ENCODE measurements around the gene HEYL.

HEYL gene

DNA sequence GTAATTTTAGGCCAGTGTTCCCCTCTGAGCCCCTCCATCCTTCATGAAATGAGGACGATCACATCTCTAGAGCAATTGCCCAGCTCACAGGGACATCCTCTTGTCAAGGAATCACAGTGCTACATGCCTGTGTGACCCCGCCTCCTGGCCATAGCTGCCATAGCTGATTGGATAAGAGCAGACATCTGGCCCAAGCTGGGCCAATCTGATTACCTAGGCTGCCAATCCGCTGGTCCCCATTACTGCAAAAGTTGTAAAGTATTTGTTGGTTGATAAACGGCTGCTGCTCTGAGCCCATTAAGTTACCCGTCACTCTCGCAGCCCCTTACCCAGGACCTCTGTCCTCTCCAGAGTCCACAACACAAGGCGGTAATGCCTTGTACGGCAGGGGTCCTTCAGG is 24.1 kb upstream of the HEYL start:
- DNase-seq = no peak

DNA sequence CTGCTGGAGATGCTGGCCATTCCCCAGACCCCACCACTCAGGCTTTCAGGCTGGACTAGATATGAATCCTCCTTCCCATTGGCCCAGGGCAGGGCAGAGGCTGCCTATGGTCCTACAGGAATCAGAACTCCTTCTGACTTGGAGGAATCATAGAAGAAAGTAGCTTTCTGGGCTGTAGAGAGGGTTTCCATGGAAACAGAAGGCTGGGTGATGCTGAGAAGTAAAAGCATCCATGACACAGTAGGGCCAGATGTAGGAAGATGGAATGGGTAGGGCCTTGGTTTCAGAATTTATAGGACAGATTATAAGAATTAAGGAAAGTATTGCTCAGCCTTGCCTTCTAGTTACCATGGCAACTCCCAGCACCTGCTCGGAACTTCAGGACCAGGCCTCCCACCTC is 23.4 kb upstream of the HEYL start:
- no peak for DNase-seq

DNA sequence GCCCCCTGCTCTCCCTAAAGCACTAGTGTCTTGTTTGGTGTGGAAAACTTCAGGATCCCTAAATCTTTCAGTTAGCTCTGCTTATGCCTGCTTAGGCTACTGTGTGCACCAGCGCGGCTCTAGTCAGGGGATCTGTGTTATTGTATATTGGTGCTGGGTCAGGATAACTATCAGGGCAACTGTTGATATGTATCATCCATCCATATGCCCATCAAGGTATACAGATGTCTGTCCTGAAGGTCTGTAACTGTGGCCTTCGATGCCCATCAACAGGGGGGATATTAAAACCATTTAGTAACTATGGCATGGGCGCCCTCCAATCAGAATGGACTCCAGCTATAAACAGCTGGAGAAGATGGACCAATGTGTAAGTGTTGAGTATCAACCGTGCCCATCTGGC is 20.1 kb upstream of the HEYL start:
- no peak for DNase-seq

DNA sequence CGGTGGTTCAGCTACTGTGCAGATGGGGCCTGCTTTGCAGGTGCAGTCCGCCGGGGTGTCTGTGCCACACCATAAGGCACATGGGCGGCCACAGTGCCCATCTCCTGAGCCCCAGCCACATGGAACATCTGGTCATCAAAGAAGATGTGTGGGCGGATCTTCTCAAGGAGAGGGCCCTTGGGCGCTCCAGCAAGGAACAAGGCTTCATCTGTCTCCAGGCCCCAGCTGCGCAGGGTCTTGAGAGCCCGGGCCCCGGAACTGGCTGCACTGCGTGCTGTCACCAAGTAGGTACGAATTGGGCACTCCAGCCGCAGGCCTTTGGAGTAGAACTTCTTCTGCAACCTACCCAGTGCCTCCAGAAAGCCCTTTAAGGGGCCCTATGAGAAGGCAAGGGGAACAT is 19.7 kb upstream of the HEYL start:
- no peak for DNase-seq

DNA sequence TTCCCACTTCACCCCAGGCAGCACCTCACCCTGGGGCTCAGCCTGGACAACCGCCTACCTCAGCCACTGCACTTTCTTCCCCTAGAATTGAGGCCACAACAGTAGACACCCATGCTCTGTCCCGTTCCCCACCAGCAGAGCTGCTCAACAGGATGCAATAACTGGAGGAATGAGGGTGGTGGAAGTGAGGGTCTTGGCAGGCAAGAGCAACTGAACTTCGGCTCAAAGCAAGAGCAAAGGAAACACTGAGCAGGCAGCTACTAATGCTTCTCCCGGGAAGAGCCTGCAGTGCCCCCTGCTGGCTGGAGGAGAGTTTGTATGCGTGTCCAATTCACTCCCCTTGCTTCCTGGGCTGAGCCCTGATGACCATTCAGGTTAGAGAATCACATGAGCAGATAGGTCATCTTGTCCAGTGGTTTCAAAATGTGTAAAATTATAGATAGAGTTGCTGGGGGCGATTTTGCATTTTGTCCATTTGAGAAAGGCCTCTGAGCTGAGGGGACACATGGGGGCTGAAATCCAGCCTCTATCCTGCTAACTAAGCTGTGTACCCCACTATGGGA is 18.6 kb upstream of the HEYL start:
- DNase-seq = peak; percentile 67

DNA sequence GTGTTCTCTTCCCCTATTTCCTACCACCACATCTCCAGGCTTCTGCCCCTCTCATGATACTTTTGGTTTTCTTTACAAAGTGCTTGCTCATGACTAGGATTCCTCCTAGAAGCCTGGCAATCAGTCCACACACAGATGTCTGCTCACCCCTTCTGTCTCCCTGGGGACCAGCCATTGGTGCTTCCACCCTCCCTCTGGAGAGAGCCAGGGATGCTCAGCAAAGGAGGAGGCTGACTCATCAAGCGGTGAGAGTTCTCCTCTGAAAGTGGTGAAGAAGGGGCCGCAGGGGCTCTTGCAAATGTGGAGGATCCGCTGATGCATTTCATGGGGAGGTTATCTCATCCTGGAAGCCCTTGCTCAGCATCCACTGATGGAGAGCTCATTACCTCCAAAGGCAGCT is 18.0 kb upstream of the HEYL start:
- DNase-seq = no peak

DNA sequence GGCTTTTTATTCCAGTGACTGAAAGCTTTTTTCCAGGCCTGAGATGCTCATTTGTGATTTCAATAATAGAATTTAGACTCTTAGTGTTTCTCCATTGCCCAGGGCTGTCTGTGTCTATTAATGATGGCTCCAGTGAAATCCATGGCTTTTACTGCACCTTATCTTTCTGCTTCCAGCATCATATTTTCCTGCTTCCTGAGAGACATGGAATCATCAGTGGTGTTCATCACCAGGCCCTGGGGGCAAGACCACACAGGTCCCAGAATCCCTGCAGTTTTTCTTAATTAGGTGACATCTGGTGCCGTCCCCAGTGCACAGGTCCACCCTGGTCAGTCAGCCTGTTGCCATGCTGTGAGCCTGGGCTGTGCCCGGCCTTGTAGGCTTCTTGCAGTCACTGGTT is 16.9 kb upstream of the HEYL start:
- DNase-seq = no peak

DNA sequence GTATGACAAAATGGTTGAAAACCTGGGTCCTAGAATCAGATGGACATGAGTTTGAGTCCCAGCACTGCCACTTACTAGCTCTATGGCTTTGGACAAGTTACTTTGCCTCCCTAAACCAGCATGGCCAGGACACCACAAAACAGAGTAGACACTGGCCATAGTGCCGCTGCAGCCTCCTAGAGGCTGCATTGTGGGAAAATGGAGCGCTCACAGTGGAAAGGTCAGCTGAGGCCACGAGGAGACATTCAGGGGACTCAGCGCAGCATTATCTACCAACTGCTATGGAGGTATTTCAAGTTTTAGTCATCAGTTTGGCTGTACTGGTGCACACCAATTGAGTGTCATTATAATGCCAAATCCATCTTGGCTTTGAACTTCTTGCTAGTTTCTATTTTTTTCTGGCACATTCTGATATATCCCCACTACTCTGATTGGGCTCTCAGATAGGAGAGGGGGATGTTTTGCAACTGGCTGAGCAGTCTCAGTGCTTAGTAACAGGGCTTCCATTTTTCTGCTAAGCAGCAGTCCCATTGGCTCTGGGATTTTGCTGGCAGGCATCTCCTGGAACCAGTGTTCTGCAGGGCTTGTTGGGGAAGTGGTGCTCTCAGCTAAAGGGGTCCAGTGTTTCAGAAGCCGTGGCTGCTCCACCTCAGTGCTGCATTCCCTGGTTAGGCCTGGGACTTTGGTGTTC is 16.3 kb upstream of the HEYL start:
- no peak for DNase-seq

DNA sequence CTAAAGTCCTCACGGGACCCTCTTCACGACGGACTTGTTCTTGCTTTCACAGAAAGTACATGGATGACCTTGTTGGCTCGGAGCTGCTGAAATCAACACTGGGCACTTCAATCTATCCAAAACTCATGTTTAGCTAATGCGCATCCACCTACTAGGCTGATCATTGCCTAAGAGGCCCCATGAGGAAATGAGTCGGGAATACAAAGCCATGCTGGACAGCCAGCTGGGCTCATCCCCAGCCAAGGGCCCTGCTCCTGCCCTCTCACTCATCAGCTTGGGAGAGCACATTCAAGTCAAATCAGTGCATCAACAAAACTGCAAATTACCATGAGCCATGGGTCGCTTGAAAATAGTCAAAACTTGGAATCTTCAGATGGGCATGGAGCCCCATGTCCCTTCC is 14.8 kb upstream of the HEYL start:
- no peak for DNase-seq

DNA sequence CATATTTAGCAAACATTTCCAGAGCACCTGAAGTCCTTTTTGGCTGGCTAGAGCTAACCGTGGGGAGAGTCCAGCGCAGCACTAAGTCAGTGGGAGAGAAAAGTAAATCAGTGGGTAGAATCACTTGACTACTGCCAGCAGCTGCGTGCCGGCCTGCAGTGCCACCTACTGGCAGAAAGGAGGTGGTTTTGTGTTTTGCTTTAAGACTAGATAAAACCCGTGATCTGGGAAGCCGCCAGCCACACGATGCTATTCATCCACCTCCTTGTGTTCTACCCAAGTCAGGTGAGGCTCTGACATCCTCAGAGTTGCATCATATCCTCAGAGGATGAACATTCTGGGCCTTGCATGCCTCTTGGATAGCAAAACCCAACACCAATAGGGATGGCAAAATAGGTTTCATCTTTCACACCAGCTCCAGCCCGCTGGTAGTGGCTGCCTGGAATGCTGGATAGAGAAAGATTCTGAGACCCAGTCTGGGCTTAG is 14.1 kb upstream of the HEYL start:
- peak; percentile 82 for DNase-seq

DNA sequence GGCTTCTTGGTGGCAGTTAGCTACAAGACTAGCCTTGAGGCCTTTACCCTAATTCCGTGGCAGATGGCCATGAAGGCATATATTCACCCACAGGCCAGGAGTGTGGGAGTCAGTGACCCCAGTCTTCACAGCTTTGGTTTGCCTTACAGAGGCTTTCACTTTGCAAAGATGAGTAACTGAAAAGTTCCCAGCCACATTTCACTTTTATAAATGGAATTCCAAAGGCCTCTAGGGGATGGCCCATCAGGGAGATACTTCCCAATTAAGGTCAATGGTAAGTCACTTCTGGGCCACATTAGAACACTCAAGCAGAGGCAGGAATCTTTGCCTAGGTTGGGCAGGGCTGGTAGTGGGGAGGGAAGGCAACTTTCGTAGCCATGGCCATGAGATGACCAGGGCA is 13.1 kb upstream of the HEYL start:
- DNase-seq = no peak

DNA sequence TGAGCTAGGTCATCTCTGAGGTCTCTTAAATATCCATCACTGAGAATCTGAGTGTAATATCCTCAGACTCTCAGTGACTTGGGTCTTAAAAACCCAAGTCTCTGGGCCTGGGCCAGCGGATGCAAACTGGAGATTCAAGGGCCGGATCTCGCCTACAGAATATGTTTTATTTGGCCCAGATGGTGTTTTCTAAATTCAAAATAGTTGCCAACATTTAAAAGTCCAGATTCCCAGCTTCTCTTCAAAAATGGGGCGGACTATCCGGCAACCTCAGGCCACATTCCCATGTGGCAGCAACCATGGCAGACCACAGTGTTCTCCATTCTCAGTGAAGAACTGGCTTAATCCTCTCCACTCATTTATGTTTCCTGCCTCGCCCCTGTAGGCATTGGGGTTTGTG is 12.7 kb upstream of the HEYL start:
- DNase-seq = no peak

DNA sequence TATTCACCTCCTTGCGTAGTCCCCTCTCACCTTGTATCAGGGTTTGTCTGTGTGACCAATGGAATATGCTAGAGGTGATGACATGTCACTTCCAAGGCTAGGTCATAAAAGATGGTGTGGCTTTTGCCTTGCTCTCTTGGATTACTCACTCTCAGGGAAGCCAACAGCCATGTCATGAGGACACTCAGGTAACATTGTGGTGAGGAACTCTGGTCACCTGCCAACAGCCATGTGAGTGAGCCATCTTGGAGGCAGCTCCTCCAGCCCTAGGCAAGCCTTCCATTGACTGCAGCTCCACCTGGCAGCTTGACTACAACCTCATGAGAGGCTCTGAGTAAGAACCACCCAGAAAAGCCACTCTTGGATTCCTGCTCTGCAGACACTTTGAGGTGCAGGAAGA is 11.0 kb upstream of the HEYL start:
- DNase-seq = no peak

DNA sequence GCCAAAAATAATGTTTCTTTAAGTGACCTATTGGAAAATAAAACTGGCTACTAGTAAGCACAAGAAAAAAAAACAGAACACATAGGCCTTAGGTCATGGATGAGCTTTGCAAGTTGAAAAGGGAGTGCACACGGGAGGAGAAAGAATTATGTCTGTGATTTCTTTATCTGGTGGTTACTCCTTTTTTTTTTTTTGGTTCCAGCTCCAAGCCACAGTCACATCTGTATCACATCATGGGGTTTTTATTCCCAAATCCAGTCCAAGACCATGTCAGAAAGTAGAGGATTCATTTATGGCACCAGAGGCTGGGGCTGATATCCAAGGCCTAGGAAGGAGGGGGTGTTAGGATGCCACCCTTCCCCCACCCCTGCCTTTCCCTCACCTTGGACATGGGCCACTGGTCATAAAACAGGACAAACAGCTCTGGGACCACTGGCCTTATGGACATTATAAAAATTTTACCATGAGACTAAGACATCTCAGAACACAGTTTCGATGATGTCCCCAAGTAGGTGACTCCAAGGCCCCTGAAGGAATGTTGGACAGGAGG is 10.3 kb upstream of the HEYL start:
- no peak for DNase-seq

DNA sequence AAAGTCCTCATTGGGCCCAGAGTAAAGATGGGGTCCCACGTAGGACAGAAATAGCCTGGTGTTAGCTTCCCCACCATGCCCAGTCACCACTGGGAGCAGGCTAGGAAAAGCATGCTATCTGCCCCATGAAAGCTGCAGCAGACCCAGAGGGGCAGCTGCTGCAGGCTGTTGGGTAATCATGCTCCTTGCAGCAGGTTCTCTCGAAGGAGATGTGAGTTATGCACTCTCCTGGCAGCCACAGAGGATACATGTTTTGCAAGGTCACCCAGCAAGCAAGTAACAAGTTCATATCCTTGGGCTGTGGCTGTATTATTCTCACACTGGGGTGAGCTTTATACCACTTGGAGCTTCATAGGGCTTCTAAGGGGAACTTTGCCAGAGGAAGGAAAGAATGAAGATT is 9.1 kb upstream of the HEYL start:
- DNase-seq = no peak

DNA sequence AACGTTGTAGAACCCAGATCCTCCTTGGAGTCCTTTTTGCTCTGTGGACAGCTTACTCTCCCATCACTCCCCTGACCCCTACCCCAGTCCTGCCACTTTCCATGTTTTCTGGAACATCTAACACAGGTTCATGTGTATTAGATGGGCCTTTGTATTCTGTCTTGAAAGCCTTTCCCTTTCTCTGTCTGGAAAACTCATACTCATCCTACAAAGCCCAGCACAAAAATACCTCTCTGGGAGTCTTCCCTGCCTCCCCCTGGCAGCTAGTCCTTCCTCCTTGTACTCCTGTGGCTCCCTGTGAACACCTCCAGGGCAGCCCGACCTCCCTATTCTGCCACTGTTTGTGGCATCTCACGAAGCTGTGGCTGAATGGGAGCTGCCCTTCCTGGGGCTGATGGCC is 7.8 kb upstream of the HEYL start:
- DNase-seq = no peak

DNA sequence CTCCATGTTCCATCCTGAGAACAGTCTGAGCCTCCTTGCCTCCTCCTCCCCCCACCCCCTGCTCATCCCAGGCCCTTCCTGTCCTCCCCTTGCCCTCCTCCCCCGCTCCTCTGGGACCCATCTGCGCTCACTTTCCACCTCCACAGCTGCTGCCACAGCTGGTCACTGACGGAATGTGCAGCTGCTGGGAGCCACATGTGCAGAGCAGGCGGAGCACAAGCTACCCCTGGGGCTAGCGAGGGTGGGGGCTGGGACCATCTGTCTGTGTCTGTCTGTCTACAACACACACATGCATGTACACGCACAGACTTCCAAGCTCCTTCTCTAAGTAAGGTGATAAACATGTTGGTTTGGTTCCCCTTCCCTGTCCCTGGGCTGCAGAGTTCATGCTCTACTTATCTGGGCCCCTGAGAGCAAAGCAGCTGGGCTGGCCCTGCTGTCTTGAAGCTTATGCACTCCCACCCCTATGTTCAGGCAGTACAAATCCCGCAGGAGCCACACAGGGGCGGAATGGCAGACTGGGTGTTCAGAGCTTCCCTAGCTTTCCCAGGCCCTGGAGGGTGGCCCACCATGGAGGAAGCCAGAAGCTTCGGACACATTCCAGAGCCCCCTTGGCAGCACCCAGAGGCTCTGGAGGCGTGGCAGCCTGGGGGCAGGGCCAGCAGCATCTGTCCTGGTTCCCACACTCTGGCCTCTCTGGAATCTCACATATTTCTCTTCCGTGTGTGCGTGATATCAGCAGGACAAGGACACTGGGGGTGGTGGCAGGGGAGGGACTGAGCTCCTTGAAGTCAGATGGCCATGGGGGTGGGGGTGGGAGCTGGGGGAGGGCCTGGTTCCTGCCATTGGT is 7.0 kb upstream of the HEYL start:
- no peak for DNase-seq

DNA sequence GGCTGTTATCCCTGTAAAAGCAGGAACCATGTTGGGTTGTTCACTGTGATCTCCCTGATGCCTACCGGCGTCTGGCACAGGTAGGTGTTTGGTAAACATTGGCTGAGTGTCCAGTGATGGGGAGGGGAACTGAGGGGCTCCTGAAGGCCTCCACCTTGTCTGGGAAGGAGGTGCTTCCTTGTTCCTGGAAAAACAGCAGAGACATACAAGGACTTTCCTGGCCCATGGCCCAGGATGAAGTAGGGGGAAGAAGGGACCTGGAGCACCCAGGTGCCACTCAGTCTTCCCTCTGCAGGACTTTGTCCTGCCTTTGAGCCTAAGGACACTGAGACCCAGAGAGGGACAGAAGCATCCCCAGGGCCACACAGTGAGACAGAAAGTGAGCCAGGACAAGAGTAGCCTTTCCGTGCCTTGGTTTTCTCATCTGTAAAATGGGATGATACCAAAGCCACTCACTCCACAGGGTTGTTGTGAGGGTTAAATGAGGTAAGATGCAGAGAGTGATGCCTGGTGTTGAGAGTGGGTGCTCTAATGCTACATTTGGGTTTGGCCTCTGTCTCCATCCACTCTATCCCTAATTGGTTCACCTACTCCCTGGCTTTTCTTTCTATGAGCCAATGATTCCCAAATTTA is 6.1 kb upstream of the HEYL start:
- no peak for DNase-seq

DNA sequence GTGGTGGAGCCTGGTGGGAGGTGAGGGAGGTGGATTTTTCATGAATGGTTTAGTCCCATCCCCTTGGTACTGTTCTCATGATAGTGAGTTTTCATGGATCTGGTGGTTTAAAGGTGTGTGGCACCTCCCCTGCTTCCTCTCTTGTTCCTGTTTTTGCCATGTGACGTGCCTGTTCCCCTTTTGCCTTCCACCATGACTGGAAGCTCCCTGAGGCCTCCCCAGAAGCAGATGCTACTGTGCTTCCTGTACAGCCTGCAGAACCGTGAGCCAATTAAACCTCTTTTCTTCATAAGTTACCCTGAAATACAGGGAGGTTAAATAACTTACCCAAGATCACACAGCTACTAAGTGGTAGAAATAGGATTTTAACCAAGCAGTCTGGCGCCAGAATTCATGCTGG is 4.3 kb upstream of the HEYL start:
- DNase-seq = no peak

DNA sequence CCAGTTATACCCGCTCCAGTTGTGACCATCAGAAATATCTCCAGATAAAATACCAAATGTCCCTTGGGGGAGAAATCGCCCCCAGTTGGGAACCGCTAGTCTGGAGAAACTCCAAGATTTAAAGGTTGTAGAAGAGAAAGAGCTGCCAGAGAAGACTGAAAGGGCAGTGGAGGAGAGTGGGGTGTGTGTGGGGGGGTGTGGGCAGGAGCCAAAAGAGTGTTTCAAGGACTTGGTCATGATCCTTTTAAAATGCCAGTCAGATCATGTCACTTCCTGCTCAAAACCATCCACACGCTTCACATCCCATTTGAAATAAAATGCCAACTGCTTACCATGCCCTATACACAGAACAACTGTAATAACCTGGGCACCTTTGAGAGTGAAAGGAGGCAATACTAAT is 3.4 kb upstream of the HEYL start:
- DNase-seq = no peak

DNA sequence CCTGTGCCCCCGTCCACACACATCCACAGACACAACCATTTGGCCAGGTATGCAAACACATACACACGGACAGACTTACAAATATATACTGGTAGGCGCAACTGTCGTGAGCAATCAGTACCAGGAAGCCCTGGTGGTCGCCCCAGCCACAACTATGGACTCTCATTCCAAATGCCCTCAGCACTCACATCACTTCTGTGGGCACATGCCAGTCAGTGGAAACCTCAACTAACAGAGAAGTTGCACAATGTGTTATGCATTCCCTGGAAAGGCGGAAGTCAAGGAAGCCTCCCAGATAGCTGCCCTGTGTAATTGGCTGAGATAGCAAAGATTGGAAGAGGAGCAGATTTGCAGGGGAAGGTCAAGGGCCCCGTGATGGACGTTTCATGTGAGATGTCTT is 1.4 kb upstream of the HEYL start:
- DNase-seq = no peak

DNA sequence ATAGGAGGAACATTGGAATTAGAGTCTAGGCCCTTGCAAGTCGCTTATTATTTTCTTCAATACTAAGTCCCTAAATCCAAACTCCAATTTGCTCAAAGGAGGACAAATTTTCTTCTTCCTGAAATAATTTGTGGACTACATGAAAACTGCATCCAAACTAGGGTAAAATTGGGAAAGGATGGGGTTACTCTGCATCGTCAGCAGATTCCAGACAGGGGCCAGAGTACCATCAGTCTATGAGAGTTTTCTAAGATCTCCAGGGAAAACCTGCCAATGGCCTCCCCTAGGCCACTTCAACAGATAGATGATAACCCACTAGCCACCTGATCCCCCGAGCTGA is 508 bp downstream of the HEYL start:
- no peak for DNase-seq

DNA sequence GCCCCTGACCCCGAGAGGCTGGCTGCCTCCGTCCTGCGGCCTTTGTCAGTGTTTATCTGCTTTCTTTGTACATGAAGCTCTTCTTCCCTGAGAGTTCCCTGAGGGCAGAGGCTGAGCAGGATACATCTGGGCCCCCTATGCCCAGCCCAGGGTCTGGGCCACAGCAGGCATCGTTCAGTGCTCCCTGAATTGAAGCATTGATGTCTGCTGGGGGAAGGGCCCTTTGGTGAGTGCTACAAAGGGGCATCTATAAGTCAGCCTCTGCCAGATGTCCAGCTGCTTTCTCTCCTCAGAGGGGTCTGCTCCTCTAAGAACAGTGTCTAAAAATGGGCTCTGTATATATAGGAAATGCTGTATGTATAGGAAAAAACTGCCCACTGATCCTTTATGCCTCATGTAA is 2.1 kb downstream of the HEYL start:
- no peak for DNase-seq

DNA sequence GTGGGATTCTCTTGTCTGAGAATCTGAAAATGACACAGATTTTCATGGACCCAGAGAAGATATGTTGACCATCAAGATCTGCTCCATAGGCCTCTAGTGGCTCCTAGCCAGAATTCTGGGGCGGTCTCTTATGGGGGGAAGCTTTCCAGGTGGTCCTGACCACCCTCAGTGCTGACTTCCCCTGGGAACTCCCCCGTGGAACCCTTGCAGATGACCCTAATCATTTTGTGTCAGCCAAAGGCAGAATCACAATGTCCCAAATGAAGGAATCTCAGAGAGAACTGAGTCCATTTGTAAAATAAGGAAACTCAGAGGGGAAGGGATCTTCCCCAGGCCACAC is 3.6 kb downstream of the HEYL start:
- no peak for DNase-seq
